Loucy (cell line): ENCODE results near the gene CXCR6.

Experiments
- H2AFZ ChIP-seq: fragments of 200-600 bp; sonication (generic); 2 replicates; pipeline ENCODE4 v1.6.0; 2016; ENCODE audit warnings: antibody characterized with exemption, mild to moderate bottlenecking, low read length, moderate library complexity
- H3F3A ChIP-seq: fragments of 200-600 bp; 2 replicates; pipeline ENCODE4 v1.6.0; 2016; ENCODE audit warnings: antibody characterized with exemption, low read depth, mild to moderate bottlenecking
- H3K27me3 ChIP-seq: fragments of 200-600 bp; sonication (generic); 2 replicates; pipeline ENCODE4 v1.6.1; 2014; ENCODE audit warnings: low read length, mild to moderate bottlenecking; ENCODE audit not compliant: insufficient read depth, poor library complexity, severe bottlenecking
- H3K36me3 ChIP-seq: fragments of 200-600 bp; sonication (generic); 2 replicates; pipeline ENCODE4 v1.6.1; 2016; ENCODE audit warnings: low read length; ENCODE audit not compliant: insufficient read depth
- H3K4me1 ChIP-seq: fragments of 200-600 bp; sonication (generic); 2 replicates; pipeline ENCODE4 v1.5.1; 2014; ENCODE audit warnings: low read length, mild to moderate bottlenecking; ENCODE audit not compliant: insufficient read depth, poor library complexity, severe bottlenecking
- H3K4me2 ChIP-seq: fragments of 200-600 bp; sonication (generic); 2 replicates; pipeline ENCODE4 v1.6.0; 2014; ENCODE audit warnings: antibody characterized with exemption, low read length, low read depth, mild to moderate bottlenecking; ENCODE audit not compliant: poor library complexity, severe bottlenecking
- H3K4me3 ChIP-seq: fragments of 200-600 bp; sonication (generic); 2 replicates; pipeline ENCODE4 v1.5.1; 2014; ENCODE audit warnings: low read length, mild to moderate bottlenecking, mixed read lengths; ENCODE audit not compliant: poor library complexity, severe bottlenecking
- H3K79me2 ChIP-seq: fragments of 200-600 bp; sonication (generic); 2 replicates; pipeline ENCODE4 v1.6.1; 2014; ENCODE audit warnings: low read length; ENCODE audit not compliant: insufficient read depth
- H3K9ac ChIP-seq: fragments of 200-600 bp; sonication (generic); 2 replicates; pipeline ENCODE4 v1.6.0; 2014; ENCODE audit warnings: mild to moderate bottlenecking, low read depth, low read length, moderate library complexity; ENCODE audit not compliant: poor library complexity, severe bottlenecking
- H3K9me2 ChIP-seq: fragments of 200-600 bp; sonication (generic); replicated peaks from 2 replicates; pipeline ENCODE4 v1.6.1; 2016; ENCODE audit warnings: low read depth, low read length, mixed read lengths
- H3K9me3 ChIP-seq: fragments of 200-600 bp; sonication (generic); 2 replicates; pipeline ENCODE4 v1.6.1; 2014; ENCODE audit warnings: mild to moderate bottlenecking, antibody characterized with exemption, low read length, low read depth; ENCODE audit not compliant: insufficient read depth
- H4K20me1 ChIP-seq: fragments of 200-600 bp; sonication (generic); 2 replicates; pipeline ENCODE4 v1.6.0; 2014; ENCODE audit warnings: antibody characterized with exemption, low read length, mild to moderate bottlenecking; ENCODE audit not compliant: insufficient read depth, poor library complexity, severe bottlenecking
- CTCF ChIP-seq: fragments of 200-600 bp; sonication (generic); conservative IDR thresholded peaks from 2 replicates; pipeline ENCODE4 v1.5.1; 2014; ENCODE audit warnings: mild to moderate bottlenecking, antibody characterized with exemption, low read length
- EZH2phosphoT487 ChIP-seq: fragments of 200-600 bp; IDR thresholded peaks from 2 replicates; pipeline ENCODE4 v1.6.1; 2018; ENCODE audit warnings: antibody characterized with exemption, mild to moderate bottlenecking, moderate library complexity, borderline replicate concordance

The CXCR6 gene

GRCh38 chr3:45909542-45909941, 33.7 kb upstream of the CXCR6 start:
- H3K27me3 ChIP-seq = no peaks in the 10 kb centered on the region
- H3K36me3 ChIP-seq = no peaks in the 10 kb centered on the region
- peaks cover 30% of the 10 kb centered on the region for H3K4me1 ChIP-seq
- no peak overlapping the region for H3K4me3 ChIP-seq
- H2AFZ ChIP-seq = no peak overlapping the region
- H4K20me1 ChIP-seq = no peaks in the 10 kb centered on the region
- H3K9ac ChIP-seq = no peak overlapping the region
- no peaks in the 10 kb centered on the region for H3F3A ChIP-seq
- TF ChIP-seq CTCF = no peak
- TF ChIP-seq EZH2phosphoT487 = no peak
- no peaks in the 10 kb centered on the region for H3K79me2 ChIP-seq
- no peaks in the 10 kb centered on the region for H3K9me3 ChIP-seq
- no peak overlapping the region for H3K4me2 ChIP-seq
- no peaks in the 10 kb centered on the region for H3K9me2 ChIP-seq

DNA sequence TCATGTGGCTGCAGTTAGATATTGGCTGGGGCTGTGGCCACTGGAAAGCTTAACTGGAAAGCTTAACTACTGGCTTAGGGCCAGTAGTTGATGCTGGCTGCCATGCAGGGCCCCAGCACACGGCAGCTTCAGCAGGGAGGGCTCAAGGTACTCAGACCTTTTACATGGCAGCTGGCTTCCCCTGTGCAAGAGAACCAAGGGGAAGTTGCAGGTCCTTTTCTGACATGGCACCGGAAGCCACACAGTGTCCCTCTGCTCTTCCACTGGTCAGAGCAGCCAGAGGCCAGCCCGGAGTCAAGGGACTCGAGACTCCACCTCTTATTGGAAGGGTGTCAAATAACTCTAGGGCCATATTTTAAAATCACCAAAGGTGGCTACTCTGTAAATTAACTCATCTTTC, 32.4 kb upstream of the CXCR6 start:
- Histone ChIP-seq H3K9me2 (no peaks in the 10 kb centered on the region), H3K79me2 (no peaks in the 10 kb centered on the region), H3K36me3 (no peaks in the 10 kb centered on the region), H3K9ac (no peak overlapping the region), H3K9me3 (no peaks in the 10 kb centered on the region), H3K4me3 (no peak overlapping the region), H4K20me1 (no peaks in the 10 kb centered on the region), H3K4me2 (no peak overlapping the region), H3K27me3 (no peaks in the 10 kb centered on the region), H2AFZ (no peak overlapping the region), H3K4me1 (peaks cover 43% of the 10 kb centered on the region), H3F3A (no peaks in the 10 kb centered on the region)
- TF ChIP-seq CTCF (no peak), EZH2phosphoT487 (no peak)

DNA sequence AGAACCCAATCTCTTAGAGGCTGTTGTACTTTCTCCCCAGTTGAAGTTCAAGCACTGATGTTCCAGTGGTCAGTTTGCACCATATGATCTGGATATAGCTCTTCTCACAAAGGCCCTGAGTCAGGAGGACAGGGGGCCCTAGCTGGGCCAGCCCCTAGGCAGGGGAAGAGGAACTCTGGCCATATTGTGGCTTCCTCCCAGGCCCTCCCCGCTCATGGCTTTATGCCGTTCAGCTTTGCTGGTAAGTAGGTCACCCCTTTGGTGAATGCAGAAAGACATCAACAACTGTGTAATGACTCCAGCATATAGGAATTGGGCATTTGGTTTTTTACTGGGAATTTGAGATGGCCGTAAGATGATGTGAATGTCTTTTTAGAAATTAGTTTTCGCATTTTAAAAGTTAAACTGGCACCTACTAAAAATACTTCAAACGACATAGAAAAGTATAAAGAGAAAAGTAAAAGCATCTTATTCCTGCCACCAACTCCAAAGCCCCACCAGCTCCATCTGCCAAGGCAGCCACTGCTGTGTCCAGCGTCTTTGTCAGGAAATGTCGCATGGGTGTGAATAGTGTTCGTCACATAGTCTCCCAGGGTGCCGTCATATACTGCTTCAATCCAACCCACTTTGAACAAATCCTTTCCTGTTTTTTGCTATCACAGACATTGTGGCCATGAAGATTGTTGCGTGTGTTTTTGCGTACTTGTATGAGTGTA, 31.6 kb upstream of the CXCR6 start:
- Histone ChIP-seq H3K9ac (no peak overlapping the region), H3K4me1 (peaks cover 51% of the 10 kb centered on the region), H2AFZ (no peak overlapping the region), H3K9me3 (no peaks in the 10 kb centered on the region), H3K4me3 (no peak overlapping the region), H3K27me3 (no peaks in the 10 kb centered on the region), H3K36me3 (no peaks in the 10 kb centered on the region), H3K9me2 (no peaks in the 10 kb centered on the region), H3K79me2 (no peaks in the 10 kb centered on the region), H3F3A (no peaks in the 10 kb centered on the region), H3K4me2 (peak overlapping the region; percentile 11), H4K20me1 (no peaks in the 10 kb centered on the region)
- TF ChIP-seq EZH2phosphoT487 (no peak), CTCF (no peak)
